ENCODE results near the gene CEP57L1.
"Not testable (repeated sequence)": the region's sequence is repeated elsewhere in the genome, so short reads cannot be mapped to it uniquely, and the experiment has no call there.

Gene CEP57L1

DNA sequence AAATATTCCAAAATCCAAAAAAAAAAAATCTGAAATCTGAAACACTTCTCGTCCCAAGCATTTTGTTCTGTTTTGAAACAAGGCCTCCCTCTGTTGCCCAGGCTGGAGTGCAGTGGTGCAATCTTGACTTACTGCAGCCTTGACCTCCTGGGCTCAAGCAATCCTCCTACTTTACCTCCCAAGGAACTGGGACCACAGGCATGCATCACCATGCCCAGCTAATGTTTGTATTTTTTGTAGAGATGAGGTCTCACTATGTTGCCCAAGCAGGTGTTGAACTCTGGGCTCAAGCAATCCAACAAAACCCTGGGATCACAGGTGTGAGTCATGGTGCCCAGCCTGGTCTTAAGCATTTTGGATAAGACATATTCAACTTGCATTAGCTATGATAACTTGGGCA is 14.3 kb upstream of the CEP57L1 start:
- DNase-seq (ENCODE audit: low spot score), result no peak
- in situ Hi-C loops (cut with MboI; ENCODE audit: low sequenced_read_pairs, unreplicated experiment), result no loop called here
- no peak for TF ChIP-seq CTCF (IDR thresholded peaks at IDR 0.05; ENCODE audit: borderline replicate concordance, control extremely low read depth, extremely low read depth, insufficient read depth, missing control alignments)

DNA sequence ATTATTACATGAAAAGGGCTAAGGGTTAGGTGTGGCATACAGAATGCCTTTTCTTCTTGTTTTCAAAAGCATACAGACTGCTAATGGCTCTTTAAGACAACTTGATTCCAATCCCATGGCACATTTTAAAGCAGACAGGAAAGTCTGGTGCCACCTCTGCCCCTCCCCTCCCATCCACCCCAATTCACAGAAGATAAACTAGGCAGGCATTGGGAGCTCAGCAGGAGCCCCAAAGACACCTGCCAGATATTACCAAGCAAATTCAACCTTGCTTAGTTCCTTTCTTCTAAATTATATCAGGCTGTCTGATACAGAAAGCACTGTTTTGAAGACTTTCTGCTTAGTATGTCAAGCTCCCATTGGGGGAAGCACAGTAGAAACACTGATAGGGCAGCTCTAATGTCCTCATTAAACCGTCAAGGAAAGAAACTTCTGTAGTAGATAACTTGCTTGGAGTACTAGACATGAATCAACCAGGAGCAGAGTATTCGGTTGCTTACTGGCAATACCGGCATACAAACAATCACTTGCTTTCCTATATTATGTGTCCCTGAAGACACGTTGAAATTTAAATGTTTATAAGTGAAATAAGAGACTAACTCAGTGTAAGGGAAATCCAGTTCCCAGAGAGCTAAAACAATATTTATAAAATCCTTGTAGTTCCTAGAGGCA is 13.7 kb upstream of the CEP57L1 start:
- in situ Hi-C loops (cut with MboI; ENCODE audit: low sequenced_read_pairs, unreplicated experiment), result no loop called here
- DNase-seq (ENCODE audit: low spot score), result no peak
- TF ChIP-seq CTCF (IDR thresholded peaks at IDR 0.05; ENCODE audit: borderline replicate concordance, control extremely low read depth, extremely low read depth, insufficient read depth, missing control alignments), result no peak

- in situ Hi-C loops (cut with MboI; ENCODE audit: low sequenced_read_pairs, unreplicated experiment), result no loop called here
- no peak for DNase-seq (ENCODE audit: low spot score)
- no peak for TF ChIP-seq CTCF (IDR thresholded peaks at IDR 0.05; ENCODE audit: borderline replicate concordance, control extremely low read depth, extremely low read depth, insufficient read depth, missing control alignments)
Measured at GRCh38 chr6:109082188-109082577, 13.1 kb upstream of the CEP57L1 start.

GRCh38 chr6:109083657-109084056 is 11.7 kb upstream of the CEP57L1 start:
- TF ChIP-seq CTCF (IDR thresholded peaks at IDR 0.05; ENCODE audit: borderline replicate concordance, control extremely low read depth, extremely low read depth, insufficient read depth, missing control alignments), result no peak
- peak; percentile 17 for DNase-seq (ENCODE audit: low spot score)
- in situ Hi-C loops (cut with MboI; ENCODE audit: low sequenced_read_pairs, unreplicated experiment), result no loop called here

DNA sequence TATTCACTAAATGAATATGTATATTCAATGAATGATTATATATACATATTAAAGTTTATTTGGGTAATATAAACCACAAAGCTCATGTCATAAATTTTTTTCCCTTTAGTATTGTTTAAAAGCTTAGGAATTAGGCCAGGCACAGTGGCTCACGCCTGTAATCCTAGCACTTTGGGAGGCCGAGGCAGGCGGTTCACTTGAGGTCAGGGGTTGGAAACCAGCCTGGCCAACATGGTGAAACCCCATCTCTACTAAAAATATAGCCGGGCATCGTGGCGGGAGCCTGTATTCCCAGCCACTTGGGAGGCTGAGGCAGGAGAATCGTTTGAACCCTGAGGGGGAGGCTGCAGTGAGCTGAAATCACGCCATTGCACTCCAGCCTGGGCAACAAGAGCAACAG is 11.2 kb upstream of the CEP57L1 start:
- in situ Hi-C loops (cut with MboI; ENCODE audit: low sequenced_read_pairs, unreplicated experiment); DNase-seq (ENCODE audit: low spot score): not testable (repeated sequence)

GRCh38 chr6:109087661-109088264 is 7.5 kb upstream of the CEP57L1 start:
- in situ Hi-C loops (cut with MboI; ENCODE audit: low sequenced_read_pairs, unreplicated experiment), result no loop called here
- TF ChIP-seq CTCF (IDR thresholded peaks at IDR 0.05; ENCODE audit: borderline replicate concordance, control extremely low read depth, extremely low read depth, insufficient read depth, missing control alignments), result no peak
- no peak for DNase-seq (ENCODE audit: low spot score)

DNA sequence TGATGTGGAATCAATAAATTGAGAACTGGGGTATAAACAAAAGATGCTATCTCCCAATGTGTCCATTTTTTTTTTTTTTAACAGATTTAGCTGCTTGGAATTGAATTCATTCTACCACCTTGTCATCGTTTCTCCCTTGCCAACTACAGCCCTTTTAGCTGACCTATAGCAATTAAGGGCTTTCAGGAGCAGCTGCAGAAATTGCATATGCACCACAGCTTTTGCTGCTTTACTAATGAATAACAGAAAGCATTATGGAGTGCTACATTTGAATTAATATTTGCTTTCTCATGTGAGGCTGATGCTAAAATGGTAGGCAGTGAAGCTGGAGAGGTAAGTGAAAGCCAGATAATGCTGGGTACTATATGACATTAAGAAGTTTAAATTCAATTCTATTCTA is 6.3 kb upstream of the CEP57L1 start:
- in situ Hi-C loops (cut with MboI; ENCODE audit: low sequenced_read_pairs, unreplicated experiment), result no loop called here
- TF ChIP-seq CTCF (IDR thresholded peaks at IDR 0.05; ENCODE audit: borderline replicate concordance, control extremely low read depth, extremely low read depth, insufficient read depth, missing control alignments), result no peak
- DNase-seq (ENCODE audit: low spot score), result no peak
